Calu3 (cell line): Measurements from ENCODE around the gene NKD2. TPM values are rescaled to one million over a fixed set of nuclear protein-coding genes. Genes with fewer than 3 reads are reported as not detected.

Source experiments
- BruUV-seq: library from RNA; stranded (reverse); fragments of 400-500 nt; replicated peaks from 2 replicates; lab custom pipeline; 2021; lab: Mats Ljungman, UMichigan
- CTCF ChIA-PET: fragments of 300-600 bp; sonication (Branson Sonifier 250); formaldehyde crosslinking; loops from one replicate; lab custom pipeline; 2022; ENCODE audit warnings: antibody characterized with exemption; lab: Charles Lee
- DNase-seq: peaks from one replicate; pipeline ENCODE4 v3.0.0; 2022
- H3K27ac Mint-ChIP-seq: one replicate; pipeline ENCODE4 v1.8.0; 2022; ENCODE audit warnings: mixed read lengths; ENCODE audit not compliant: unreplicated experiment
- H3K27me3 Mint-ChIP-seq: one replicate; pipeline ENCODE4 v1.8.0; 2022; ENCODE audit warnings: mixed read lengths; ENCODE audit not compliant: unreplicated experiment
- H3K36me3 Mint-ChIP-seq: one replicate; pipeline ENCODE4 v1.8.0; 2022; ENCODE audit warnings: mild to moderate bottlenecking, moderate library complexity, mixed read lengths; ENCODE audit not compliant: insufficient read depth, unreplicated experiment
- H3K4me1 Mint-ChIP-seq: one replicate; pipeline ENCODE4 v1.8.0; 2022; ENCODE audit warnings: mild to moderate bottlenecking, low read depth, mixed read lengths; ENCODE audit not compliant: unreplicated experiment
- H3K4me3 Mint-ChIP-seq: one replicate; pipeline ENCODE4 v1.8.0; 2022; ENCODE audit warnings: mild to moderate bottlenecking, low read depth, moderate library complexity, mixed read lengths; ENCODE audit not compliant: unreplicated experiment
- H3K9me3 Mint-ChIP-seq: one replicate; pipeline ENCODE4 v1.8.0; 2022; ENCODE audit warnings: low read depth, mixed read lengths; ENCODE audit not compliant: unreplicated experiment
- CTCF ChIP-seq: fragments of 200-600 bp; IDR thresholded peaks from one replicate; pipeline ENCODE4 v1.8.0; 2022; ENCODE audit warnings: antibody characterized with exemption; ENCODE audit not compliant: unreplicated experiment
- intact Hi-C: fragments of 100-400 bp; cut with micrococcal nuclease; formaldehyde crosslinking; loops from one replicate; pipeline ENCODE4 v1.10.0; 2022; ENCODE audit not compliant: unreplicated experiment
- total RNA-seq: library from RNA; stranded (reverse); gene quantifications from 2 replicates; pipeline ENCODE4 v1.2.3, GENCODE V29; 2022

Gene NKD2
- total RNA-seq, 1 experiment from 2014 or later = 0.47 TPM

GRCh38 chr5:1065891-1066650 lies 57.5 kb downstream of the NKD2 start:
- H3K9me3 Mint-ChIP-seq = no peaks in the 10 kb centered on the region
- no peak overlapping the region for H3K4me3 Mint-ChIP-seq
- H3K27ac Mint-ChIP-seq = no peak overlapping the region
- DNase-seq = no peak
- BruUV-seq = no TSS peak
- intact Hi-C loops = no loop called here
- no peak for TF ChIP-seq CTCF
- CTCF ChIA-PET = no interaction called here
- H3K27me3 Mint-ChIP-seq = no peaks in the 10 kb centered on the region
- no peaks in the 10 kb centered on the region for H3K4me1 Mint-ChIP-seq
- H3K36me3 Mint-ChIP-seq = peaks cover 41% of the 10 kb centered on the region

GRCh38 chr5:1066676-1067075 lies 58.1 kb downstream of the NKD2 start:
- CTCF ChIA-PET = no interaction called here
- intact Hi-C loops = no loop called here
- Mint-ChIP-seq H3K27ac (no peak overlapping the region), H3K27me3 (no peaks in the 10 kb centered on the region), H3K4me3 (no peak overlapping the region), H3K36me3 (peaks cover 38% of the 10 kb centered on the region), H3K9me3 (no peaks in the 10 kb centered on the region), H3K4me1 (no peaks in the 10 kb centered on the region)
- TF ChIP-seq CTCF = no peak
- DNase-seq = no peak
- no TSS peak for BruUV-seq

GRCh38 chr5:1067141-1068121 lies 58.8 kb downstream of the NKD2 start:
- no peaks in the 10 kb centered on the region for H3K9me3 Mint-ChIP-seq
- no peak for DNase-seq
- intact Hi-C loops = no loop called here
- CTCF ChIA-PET = no interaction called here
- H3K27ac Mint-ChIP-seq = no peak overlapping the region
- BruUV-seq = no TSS peak
- no peaks in the 10 kb centered on the region for H3K27me3 Mint-ChIP-seq
- H3K4me3 Mint-ChIP-seq = no peak overlapping the region
- peaks cover 31% of the 10 kb centered on the region for H3K36me3 Mint-ChIP-seq
- no peak for TF ChIP-seq CTCF
- H3K4me1 Mint-ChIP-seq = no peaks in the 10 kb centered on the region

GRCh38 chr5:1068204-1068894 lies 59.7 kb downstream of the NKD2 start:
- DNase-seq = no peak
- Mint-ChIP-seq H3K4me3 (no peak overlapping the region), H3K27ac (no peak overlapping the region), H3K9me3 (no peaks in the 10 kb centered on the region), H3K36me3 (peaks cover 31% of the 10 kb centered on the region), H3K27me3 (no peaks in the 10 kb centered on the region), H3K4me1 (no peaks in the 10 kb centered on the region)
- CTCF ChIA-PET = no interaction called here
- no TSS peak for BruUV-seq
- intact Hi-C loops = no loop called here
- TF ChIP-seq CTCF = no peak
